GM21526 (cell line): Measurements from ENCODE around the gene ST8SIA6.

Experiments used
- ATAC-seq: cut with Tn5 transposase; IDR thresholded peaks from one replicate; pipeline ENCODE4 v1.9.1; 2021; ENCODE audit warnings: moderate library complexity; ENCODE audit not compliant: unreplicated experiment, low FRiP score

ST8SIA6 gene

DNA sequence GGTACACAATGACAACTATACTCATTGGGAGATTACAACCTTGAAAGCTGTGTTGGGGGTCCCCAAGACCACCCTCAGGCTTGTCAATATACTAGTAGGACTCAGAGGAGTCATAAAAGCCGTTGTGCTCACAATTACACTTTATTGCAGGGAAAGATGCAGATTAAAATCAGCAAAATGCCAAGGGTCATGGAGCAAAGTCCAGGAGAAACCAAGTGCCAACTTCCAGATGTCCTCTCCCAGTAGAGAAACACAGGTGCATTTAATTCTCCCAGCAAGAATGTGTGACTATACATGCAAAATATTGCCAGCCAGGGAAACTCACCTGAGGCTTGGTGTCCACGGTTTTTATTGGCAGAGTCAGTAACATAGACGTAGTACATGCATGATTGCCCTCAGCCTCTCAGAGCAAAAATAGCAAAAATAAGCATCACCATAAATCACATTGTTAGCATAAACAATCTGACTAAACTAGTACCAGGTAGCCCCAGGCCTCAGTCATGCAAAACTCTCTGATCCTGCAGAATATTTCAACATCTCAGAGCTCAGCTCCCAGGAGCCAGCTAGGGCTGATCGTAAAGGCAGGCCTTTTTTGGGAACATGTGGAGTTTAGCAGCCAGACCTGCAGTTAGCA, 175.7 kb downstream of the ST8SIA6 start:
- no peak for ATAC-seq

GRCh38 chr10:17276756-17277424, 177.5 kb downstream of the ST8SIA6 start:
- ATAC-seq, result no peak

DNA sequence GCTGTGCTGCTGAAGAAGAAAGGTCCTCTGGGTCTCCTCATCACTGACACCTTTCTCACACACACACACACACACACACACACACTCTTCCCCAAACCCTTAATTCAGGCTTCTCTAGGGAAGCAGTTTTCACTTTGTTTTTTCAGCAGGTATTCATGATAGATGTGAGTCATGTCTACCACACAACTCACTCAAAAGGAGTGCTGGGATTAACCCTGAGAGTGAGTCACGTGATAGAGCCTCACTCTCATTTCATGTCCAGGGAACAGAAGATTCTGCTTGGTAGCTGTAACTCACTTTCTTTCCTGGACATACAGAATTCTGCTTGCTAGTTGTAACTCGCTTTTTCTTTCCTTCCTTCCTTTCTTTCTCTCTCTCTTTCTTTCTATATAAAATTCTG, 181.0 kb downstream of the ST8SIA6 start:
- no peak for ATAC-seq

DNA sequence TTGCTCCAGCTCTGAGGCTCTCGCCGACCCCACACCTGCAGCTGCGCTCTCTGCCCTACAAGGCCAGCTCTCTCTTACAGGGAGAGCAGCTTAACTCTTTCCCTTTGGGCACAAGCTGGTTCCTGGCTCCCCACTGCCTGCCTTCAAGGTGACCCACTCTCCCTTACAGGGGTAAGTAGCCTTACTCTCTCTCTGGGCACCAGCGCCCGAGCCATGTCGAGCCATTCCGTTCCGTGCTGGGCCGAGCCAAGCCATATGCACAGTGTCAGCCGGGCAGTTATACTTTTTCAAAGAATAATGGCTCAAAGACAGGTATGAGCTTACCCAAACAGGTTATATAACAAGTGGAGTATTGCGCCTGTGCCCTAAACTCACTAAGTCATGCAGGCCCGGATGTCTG, 181.7 kb downstream of the ST8SIA6 start:
- ATAC-seq, result no peak
